ENCODE data around the gene GNE.
"Not testable (repeated sequence)": the region's sequence is repeated elsewhere in the genome, so short reads cannot be mapped to it uniquely, and the experiment has no call there.

DNA sequence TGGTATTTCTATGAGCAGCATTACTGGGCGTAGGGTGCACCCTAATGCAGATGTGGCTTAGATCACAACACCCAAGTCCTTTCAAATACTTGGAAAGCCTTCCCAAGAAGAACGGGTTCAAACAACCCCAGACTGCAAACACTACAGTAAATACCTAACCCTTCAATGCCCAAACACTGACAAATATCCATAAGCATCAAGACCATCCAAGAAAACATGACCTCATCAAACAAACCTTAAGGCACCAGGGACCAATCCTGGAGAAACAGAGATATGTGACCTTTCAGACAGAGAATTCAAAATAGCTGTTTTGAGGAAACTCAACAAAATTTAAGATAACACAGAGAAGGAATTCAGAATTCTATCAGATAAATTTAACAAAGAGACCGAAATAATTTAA lies 83.0 kb downstream of the GNE start:
- TF ChIP-seq, protein P1, sequence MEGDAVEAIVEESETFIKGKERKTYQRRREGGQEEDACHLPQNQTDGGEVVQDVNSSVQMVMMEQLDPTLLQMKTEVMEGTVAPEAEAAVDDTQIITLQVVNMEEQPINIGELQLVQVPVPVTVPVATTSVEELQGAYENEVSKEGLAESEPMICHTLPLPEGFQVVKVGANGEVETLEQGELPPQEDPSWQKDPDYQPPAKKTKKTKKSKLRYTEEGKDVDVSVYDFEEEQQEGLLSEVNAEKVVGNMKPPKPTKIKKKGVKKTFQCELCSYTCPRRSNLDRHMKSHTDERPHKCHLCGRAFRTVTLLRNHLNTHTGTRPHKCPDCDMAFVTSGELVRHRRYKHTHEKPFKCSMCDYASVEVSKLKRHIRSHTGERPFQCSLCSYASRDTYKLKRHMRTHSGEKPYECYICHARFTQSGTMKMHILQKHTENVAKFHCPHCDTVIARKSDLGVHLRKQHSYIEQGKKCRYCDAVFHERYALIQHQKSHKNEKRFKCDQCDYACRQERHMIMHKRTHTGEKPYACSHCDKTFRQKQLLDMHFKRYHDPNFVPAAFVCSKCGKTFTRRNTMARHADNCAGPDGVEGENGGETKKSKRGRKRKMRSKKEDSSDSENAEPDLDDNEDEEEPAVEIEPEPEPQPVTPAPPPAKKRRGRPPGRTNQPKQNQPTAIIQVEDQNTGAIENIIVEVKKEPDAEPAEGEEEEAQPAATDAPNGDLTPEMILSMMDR (IDR thresholded peaks at IDR 0.05), result not testable (repeated sequence)
- TF ChIP-seq POLR2A (IDR thresholded peaks at IDR 0.05), result not testable (repeated sequence)
